Glomerular visceral epithelial cell (primary cell): ENCODE data around the gene NTN1.

Experiments used
- DNase-seq: peaks from one replicate; pipeline ENCODE4 v3.0.0-alpha.2; 2016; ENCODE audit errors: extremely low spot score

The NTN1 gene

DNA sequence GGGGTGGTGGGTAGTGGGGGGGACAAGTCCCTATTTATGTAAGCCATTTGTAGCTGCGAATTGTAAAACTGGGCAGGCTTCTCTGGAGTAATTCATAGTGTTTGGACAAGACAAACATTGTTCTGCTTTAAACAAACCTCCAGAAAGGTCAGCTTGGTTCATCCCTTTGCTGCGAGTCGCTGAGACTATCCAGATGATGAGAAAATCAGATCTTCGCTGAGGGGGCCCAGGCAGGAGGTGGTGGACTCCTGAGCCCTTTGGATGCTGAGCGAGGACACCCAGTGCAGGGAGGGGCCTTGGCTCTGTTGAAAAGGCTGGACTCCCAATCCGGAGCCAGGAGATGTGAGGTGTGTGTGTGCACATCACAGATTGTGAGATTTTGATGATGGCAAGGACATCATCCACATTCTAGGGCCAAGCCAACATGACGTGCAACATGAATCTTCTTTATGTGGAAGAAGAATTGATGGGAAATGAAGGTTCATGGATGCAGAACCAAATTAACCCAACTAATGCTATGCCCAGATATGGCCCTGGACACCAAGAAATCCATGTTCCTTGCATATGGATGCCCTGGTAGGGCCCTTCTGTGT is 15.0 kb upstream of the NTN1 start:
- DNase-seq: no peak

DNA sequence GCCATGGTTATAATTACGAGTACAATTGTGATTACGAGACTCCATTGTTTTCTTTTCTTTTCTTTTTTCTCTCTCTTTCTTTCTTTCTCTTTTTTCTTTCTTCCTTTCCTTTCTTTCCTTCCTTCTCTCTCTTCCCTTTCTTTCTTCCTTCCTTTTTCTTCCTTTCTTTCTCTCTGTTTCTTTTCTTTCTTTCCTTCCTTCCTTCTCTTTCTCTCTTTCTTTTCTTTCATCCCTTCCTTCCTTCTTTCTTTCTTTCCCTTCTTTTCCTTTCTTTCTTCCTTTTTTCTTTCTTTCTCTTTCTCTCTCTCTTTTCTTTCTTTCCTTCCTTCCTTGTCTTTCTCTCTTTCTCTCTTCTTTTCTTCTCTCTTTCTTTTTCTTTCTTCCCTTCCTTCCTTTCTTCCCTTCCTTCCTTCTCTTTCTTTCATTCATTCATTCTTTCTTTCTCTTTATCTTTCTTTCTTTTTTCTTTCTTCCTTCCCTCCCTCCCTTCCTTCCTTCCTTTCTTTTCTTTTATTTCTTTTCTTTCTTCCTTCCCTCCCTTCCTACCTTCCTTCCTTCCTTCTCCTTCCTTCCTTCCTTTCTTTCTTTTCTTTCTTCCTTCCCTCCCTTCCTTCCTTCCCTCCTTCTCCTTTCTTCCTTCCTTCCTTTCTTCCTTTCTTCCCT is 14.1 kb upstream of the NTN1 start:
- no peak for DNase-seq

DNA sequence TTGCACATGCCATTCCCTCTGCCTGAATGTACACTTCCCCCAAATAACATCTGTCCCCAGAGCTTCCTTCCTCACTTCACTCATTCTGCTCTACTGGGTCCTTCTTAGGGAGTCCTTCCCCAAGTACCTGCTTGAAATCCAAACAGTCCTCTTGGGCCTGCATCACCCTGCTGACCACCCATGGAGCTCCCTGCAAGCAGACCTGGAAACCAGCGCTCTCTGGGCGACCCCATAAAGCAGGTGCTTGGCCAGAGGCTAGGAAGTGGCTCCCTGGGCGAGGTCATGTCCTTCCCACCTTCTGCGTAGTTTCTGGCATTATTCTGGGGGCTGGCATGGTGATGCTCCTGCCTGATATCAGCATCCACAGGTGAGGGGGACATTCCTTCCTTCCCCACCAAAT is 12.2 kb upstream of the NTN1 start:
- DNase-seq: no peak

DNA sequence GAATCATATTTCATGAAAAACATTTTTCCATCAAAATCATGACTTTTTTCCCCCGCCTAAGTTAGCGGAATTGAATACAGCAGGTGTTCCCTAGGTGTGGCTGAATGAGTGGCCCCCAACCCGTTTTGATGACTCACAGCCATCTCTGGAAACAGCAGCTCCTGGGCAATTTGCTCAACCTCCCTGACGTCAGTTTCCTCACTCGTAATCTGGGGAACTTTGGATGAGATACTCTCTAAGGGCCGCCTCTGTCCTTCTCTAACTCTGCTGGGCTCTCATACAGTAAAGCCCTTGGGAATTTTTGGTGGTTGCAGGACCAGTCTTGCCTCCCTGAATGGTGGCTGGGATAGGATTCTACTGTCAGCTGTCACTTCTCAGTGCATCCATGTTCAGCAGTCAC is 11.6 kb upstream of the NTN1 start:
- no peak for DNase-seq

DNA sequence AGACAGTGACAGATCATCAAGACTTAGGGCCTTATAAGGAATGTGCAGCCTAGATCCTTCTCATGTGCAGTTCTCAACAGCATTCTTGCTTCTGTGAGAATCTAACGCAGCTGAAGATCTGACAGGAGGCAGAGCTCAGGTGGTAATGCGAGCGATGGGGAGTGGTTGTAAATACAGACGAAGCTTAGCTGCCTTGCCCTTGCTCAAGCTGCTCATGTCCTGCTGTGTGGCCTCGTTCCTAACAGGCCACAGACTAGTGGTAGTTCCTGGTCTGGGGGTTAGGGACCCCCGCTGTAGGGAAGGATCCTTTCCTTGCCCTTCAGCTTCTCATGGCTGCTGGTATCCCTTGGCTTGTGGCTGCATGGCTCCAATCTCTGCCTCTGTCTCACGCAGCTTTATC is 10.3 kb upstream of the NTN1 start:
- DNase-seq: no peak

DNA sequence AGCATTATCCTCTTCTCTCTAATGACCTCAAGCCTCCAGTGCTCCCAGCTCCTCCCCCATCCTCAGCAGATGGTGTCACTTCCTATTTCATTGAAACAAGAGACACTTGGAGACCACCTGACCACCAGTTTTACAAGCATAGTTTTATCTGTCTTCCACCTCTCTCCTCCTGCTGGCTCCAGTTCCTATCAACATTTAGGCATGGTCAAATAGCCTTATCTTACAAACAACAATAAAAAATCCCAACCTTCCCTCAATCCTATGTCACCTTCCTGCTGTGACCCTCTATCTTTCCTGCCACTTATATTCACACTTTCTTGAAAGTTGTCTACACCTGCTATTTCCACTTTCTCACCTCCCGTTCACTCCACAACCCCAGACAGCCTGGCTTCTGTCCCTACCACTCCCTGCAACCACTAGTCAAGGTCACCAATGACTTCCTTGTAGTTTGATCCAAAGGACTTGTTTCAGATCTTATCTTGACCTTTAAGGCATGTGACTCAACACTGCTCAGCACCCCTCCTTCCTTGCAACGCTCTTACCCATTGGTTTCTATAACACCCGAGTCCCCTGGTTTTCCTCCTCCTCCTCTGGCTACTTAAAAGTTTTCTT is 4.3 kb upstream of the NTN1 start:
- DNase-seq: no peak

DNA sequence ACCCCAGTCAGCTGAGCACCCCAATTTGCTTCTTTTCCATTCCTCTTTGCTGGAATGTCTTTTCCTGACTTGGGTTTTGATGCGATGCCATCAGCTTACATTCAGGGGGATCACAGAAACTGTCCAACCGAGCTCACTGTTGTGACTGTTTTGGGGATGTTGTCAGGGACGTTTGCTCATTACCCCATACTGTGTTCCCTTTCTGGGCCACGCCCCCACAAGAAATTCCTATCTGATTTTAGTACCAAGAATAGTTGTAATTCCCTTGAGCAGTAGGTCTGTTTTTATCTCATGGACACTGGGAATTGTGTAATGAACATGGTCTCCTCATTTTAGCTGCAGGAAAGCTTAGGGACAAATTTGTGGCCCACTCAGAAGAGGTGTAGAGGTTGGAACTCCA is 2.6 kb upstream of the NTN1 start:
- no peak for DNase-seq

DNA sequence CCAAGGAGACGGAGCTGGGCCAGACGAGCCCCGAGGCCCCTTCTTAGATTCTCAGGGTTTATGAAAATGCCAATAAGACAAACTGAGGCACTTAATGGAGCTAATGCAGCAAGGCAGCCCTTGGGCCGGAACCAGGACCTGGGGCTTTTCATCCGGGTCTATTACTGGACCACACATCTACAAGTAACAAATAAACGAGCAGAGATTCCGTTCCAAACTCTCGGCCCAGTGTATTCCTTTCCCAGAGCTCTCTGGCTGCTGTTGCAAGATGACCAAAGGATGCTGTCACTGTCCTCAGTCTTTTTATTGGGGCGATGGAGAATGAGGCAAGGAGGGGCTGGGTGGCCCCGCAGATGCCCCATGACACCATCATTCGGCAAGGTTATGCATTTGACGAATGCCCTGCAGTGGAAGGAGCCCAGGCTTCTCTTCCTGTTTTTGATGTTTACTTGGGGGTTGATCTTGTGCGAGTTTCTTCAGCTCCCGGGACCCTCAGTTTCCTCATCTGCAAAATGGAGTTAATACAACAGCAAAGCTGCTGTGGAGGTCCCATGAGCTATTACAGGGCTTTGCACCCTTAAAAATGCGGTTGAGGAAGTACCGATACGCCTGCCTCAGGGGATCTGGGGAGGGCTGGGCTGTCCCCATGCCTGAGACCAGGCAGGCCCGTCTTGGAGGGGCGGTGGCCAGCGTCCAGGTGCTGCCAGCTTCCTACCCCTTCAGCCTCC is 1.1 kb upstream of the NTN1 start:
- no peak for DNase-seq

DNA sequence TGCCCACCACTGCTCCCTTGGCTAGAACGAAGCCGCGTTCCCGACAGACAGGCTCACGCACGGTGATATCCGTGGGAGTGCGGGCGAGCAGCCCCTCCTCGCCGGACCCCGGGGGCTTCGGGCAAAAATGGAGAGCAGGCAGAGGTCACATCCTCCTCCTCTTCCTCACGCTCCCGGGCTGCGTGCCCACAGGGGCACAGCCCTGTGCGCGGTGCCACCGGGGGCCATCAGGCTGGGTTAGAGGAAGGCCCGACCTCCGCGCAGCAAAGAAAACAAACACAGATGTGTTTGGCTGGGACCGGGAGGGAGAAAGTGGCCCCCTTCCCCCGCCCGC is 519 bp upstream of the NTN1 start:
- no peak for DNase-seq

DNA sequence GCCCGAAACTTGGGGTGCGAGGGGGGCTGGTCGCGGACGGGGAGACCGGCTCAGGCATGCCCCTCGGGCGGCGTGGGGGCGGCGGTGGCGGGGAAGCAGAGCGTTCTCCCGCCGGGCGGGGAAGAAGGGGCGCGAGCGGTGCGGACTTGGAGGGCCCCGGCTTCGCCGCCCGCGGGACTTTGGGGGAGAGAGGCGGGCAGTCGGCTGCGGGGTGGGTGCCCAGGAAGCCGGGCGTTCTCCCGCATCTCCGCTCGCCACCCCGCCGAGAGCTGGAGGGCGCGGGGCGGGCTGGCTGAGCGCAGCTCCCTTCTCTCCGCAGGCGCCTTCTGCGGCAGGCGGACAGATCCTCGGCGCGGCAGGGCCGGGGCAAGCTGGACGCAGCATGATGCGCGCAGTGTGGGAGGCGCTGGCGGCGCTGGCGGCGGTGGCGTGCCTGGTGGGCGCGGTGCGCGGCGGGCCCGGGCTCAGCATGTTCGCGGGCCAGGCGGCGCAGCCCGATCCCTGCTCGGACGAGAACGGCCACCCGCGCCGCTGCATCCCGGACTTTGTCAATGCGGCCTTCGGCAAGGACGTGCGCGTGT is 772 bp downstream of the NTN1 start:
- DNase-seq: no peak

DNA sequence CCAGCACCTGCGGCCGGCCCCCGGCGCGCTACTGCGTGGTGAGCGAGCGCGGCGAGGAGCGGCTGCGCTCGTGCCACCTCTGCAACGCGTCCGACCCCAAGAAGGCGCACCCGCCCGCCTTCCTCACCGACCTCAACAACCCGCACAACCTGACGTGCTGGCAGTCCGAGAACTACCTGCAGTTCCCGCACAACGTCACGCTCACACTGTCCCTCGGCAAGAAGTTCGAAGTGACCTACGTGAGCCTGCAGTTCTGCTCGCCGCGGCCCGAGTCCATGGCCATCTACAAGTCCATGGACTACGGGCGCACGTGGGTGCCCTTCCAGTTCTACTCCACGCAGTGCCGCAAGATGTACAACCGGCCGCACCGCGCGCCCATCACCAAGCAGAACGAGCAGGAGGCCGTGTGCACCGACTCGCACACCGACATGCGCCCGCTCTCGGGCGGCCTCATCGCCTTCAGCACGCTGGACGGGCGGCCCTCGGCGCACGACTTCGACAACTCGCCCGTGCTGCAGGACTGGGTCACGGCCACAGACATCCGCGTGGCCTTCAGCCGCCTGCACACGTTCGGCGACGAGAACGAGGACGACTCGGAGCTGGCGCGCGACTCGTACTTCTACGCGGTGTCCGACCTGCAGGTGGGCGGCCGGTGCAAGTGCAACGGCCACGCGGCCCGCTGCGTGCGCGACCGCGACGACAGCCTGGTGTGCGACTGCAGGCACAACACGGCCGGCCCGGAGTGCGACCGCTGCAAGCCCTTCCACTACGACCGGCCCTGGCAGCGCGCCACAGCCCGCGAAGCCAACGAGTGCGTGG is 1.5 kb downstream of the NTN1 start:
- no peak for DNase-seq

DNA sequence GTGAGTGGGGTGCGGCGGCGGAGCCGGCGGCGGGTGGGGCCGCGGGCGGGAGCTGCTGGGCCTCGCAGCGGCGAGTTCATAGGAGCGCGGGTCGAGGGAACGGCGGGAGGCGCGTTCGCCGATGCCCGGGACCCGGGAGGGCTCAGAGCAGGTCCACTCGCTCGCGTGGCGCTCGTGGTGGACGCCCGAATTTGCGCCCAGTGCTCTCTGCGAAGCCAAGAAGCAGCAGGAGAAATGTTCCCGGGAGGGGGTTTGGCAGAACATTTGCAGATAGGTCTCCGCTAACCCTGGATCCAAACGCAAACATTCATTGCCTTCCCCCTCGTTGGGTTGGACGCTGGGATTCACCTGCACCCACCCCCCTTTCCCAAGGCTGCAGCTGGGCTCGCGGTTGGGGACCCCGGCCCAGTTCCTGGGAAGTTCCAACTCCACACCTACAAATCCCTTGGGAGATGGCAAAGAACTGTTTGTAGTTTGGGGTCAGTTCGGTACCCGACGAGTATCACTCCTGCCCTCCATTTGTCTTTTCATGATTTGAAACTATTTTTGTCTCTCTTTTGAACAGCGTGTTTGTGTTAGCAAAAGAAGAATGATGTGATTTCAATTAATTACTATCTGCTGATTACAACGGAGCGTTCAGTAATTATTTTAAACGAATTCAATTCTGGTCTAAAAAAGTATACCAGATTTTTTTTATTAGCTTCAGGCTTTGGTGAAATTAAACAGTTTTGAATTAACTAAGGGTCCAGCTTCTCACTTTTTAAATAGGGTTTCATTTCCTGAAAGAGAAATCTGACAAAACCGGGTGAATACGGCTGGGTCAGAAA is 2.3 kb downstream of the NTN1 start:
- DNase-seq: no peak

DNA sequence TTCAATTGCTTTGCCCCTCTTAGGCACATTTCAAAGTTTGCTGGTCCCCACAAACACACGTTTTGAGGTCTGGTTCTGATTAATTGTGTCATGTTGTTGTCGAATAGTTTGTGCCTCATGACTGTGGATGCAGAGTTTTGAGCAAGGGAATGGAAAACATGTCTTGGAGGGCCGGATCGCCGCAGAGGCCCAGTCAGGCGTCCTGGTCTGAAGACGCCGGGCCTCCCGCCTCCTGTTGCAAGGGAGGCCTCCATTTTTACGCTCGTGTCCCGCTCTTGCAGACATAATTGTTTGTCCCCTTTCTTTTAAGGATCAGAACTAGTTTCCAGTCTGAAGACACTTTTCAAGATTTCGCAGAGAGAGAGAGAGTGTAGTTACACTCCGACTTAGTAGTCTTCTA is 3.2 kb downstream of the NTN1 start:
- DNase-seq: no peak

DNA sequence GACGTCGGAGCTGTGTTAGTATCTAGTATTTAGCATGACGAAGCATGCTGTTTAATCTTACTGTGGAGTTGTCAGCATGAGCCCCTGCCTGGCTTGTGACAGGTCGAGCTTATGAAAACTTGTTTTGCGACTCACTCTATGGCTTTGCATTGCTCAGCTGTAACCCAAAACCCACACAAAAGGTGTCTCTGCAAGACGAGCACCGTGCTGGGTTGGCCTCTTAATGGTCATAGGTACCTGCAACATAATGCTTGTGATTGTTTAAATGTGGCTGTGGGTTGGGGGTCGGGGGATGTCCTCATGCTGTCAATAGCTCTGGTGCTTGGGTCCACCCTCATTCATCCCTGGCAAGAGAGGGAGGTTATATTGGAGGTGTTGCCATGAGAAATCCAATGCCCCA is 5.4 kb downstream of the NTN1 start:
- no peak for DNase-seq

DNA sequence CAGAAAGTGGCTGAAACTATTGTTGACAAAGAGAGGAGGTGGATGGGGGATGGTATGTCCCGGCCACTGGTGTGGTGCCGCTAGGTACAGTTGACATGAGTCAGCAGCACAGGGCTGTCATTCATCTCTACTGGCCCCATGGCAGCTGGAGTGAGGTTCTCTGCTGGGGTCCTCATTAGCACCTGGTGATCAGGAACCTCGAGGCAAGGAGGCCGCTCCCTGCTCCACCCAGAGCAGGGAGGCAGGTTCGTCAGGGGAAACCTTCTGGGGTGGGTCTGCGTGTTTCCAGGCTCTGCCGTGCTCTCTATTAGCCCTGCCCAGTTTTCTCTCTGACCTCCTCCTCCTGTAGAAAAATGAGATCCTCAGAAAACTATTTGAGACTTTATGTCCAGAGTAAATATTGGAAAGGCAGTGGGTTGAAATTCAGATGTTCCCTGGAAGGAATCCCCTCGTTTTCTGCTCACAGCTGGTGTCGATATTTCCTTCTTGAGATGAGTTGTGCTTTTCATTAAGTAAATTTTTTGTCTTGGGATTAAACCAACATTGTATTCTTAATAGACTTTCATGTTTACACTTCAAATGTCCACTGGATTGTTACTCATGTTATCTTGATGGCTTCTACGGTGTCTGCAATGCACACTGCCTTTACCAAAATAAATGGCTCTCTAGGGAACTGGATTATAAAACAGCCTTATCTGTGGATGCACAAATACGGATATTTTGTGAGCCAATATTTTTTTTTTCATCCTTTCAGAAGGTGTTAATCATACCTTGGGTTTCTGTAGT is 7.1 kb downstream of the NTN1 start:
- DNase-seq: no peak

DNA sequence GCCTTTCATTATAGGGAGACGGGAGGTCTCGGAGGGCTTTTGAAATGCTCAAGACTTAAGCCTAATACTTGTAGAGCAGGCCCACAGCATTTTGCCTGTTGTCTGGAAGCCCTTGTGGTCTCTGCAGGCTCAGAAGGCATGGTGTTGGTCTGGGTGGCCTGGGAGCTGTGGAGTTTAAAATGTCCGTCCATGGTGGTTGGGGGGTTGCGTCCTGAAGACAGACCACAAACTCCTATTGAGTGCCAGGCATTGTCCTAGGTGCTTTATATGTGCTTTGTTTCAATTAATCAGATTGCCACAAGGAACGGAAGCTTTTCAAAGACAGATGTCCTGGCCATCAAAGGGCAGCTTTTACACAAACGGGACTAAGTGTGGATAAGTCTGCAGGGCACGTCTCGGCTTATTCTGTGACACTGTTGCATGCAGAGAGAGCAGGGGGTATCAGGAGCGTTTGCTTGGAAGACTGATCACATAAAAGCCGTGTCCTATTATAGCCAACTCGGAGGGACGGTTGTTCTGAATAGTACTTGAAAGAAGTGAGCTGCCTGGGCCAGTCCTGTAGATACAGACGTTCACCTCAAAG is 7.8 kb downstream of the NTN1 start:
- no peak for DNase-seq

DNA sequence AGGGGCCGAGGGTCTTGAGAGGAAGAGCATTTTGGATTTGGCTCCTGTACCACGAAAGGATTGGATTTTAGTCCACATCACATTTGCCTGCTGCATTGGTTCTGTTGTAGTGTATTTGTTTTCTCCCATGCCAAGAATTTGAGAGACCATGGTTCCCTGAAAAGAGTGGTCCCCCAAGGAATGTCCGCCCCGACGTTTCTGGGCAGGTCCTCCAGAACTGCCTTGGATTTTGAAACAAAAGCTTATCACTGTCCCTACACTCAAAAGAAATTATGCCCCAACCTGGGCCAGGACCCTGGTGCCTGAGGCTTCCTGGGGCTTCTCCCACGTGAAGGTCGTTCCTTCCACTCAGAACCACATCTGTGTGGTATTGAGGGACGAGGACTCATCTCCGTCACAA is 10.8 kb downstream of the NTN1 start:
- no peak for DNase-seq

DNA sequence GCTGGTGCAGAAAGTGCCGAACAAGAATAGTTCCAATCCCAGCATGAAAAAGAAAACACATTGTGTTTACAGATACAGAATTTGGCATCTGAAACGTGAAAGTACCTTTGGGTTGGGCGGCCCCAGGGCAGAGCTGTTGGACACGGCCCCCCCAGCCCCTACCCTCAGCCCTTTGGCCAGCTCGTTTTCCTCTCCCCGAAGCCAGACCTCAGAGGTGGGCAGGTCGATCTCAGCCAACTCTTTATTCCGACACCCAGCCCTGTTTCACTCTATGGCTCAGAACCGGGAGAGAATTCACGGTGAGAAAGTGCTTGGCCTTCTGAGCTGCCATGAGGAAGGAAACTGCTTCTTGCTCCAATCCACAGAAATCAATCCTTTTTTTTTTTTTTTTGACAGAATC is 11.3 kb downstream of the NTN1 start:
- no peak for DNase-seq

DNA sequence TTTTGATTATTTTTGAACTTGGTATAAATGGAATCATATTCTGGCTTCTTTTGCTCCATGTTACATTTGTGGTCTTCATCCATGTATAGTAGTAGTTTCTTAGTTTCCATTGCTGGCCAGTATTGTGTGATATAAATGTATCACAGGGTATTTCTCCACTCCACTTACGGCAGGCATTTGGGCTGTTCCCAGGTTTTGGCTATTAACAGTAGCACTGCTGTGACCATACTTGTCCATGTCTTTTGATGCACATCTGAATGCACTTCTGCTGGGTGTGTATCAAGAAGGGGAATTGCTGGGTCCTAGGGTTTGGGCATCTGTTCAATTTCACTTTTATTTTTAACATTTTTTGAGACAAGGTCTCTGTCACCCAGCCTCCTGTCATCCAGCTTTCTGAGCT is 13.9 kb downstream of the NTN1 start:
- DNase-seq: no peak

DNA sequence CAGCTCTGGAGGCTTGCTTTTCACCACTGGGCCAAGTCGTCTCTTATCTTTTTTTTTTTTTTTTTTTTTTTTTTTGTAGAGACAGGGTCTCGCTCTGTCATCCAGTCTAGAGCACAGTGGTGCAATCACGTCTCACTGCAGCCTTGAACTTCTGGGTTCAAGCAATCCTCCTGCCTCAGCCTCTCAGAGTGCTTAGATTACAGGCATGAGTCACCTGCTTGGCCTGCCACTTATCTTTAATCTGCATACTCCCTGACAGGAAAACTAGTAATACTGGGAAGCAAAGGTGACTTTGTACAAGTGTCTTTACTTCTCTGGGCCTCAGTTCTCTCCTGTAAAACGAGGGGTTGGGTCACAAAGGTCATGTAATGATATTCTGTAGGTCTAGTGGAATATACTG is 15.0 kb downstream of the NTN1 start:
- DNase-seq: no peak
